NB4 (cell line): ENCODE data around the gene RERE.

ENCODE experiments used
- DNase-seq: peaks from one replicate; pipeline ENCODE4 v3.0.0; 2010; ENCODE audit warnings: low read depth
- H3K4me3 ChIP-seq: one replicate; pipeline ENCODE4 v1.5.1; 2011; ENCODE audit warnings: mild to moderate bottlenecking, low read depth, low read length, moderate library complexity
- MYC ChIP-seq: IDR thresholded peaks from 2 replicates; pipeline ENCODE4 v1.6.1; 2011; ENCODE audit warnings: low read depth, low read length
- POLR2A ChIP-seq: IDR thresholded peaks from 2 replicates; pipeline ENCODE4 v1.6.1; 2011; ENCODE audit warnings: mild to moderate bottlenecking; ENCODE audit not compliant: insufficient read length; ENCODE audit errors: extremely low read depth
- TF ChIP-seq, protein P1 (sequence below): IDR thresholded peaks from 2 replicates; pipeline ENCODE4 v1.6.1; 2011; ENCODE audit warnings: low read depth, low read length
- TF ChIP-seq, protein P2 (sequence below): IDR thresholded peaks from one replicate; pipeline ENCODE4 v1.5.1; 2012; ENCODE audit warnings: low read depth, low read length

RERE gene

DNA sequence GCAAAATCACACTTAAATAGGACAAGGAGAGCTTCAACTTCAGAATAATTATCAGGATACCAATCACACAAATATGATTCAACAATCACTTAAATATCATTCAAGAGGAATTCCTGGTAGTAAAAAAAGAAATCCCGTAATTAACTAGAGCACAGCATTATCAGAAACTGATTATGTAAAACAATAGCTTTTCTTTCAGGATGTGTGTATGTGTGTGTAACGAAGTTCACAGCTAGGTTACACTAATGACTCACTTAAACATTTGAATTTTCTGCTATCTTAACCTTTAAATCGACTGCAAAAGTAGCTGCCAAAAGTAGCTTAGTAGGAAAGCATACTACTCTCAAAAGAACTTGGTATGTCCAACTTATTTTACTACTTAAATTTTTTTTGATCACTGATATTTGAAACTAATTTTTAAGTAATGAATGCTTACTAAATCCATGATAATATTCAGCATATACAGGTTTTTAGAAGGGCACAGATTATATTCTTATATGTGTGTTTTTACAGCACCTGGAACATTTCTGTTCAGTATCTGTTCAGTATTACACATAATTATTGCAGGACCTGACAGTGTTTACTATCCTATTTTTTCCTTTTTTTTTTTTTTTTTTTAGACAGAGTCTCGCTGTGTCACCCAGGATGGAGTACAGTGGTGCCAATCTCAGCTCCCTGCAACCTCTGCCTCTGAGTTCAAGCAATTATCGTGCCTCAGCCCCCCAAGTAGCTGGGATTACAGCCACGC lies 4.2 kb downstream of the RERE start:
- H3K4me3 ChIP-seq: no peak overlapping the region
- DNase-seq: no peak
- TF ChIP-seq, protein P1, sequence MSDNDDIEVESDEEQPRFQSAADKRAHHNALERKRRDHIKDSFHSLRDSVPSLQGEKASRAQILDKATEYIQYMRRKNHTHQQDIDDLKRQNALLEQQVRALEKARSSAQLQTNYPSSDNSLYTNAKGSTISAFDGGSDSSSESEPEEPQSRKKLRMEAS: no peak
- TF ChIP-seq POLR2A (no peak), MYC (no peak)
- TF ChIP-seq, protein P2, sequence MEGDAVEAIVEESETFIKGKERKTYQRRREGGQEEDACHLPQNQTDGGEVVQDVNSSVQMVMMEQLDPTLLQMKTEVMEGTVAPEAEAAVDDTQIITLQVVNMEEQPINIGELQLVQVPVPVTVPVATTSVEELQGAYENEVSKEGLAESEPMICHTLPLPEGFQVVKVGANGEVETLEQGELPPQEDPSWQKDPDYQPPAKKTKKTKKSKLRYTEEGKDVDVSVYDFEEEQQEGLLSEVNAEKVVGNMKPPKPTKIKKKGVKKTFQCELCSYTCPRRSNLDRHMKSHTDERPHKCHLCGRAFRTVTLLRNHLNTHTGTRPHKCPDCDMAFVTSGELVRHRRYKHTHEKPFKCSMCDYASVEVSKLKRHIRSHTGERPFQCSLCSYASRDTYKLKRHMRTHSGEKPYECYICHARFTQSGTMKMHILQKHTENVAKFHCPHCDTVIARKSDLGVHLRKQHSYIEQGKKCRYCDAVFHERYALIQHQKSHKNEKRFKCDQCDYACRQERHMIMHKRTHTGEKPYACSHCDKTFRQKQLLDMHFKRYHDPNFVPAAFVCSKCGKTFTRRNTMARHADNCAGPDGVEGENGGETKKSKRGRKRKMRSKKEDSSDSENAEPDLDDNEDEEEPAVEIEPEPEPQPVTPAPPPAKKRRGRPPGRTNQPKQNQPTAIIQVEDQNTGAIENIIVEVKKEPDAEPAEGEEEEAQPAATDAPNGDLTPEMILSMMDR: no peak

DNA sequence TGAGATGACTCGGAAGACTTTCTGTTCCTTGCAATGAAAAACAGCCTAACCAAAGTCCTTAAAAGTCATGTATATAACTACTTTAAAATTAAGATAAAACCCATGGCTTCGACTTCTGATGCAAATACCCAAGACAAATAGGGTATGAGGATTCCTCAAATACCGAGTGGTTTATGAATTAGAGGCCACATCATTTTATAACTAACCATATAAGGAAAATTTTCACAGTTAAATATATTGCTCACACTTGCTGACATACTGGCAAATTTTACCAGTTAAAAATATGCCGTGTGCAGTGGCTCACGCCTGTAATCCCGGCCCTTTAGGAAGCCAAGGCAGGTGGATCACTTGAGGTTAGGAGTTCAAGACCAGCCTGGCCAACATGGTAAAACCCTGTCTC lies 5.4 kb downstream of the RERE start:
- TF ChIP-seq, protein P2: no peak
- TF ChIP-seq MYC (no peak), POLR2A (no peak)
- TF ChIP-seq, protein P1: no peak
- no peak overlapping the region for H3K4me3 ChIP-seq
- no peak for DNase-seq

DNA sequence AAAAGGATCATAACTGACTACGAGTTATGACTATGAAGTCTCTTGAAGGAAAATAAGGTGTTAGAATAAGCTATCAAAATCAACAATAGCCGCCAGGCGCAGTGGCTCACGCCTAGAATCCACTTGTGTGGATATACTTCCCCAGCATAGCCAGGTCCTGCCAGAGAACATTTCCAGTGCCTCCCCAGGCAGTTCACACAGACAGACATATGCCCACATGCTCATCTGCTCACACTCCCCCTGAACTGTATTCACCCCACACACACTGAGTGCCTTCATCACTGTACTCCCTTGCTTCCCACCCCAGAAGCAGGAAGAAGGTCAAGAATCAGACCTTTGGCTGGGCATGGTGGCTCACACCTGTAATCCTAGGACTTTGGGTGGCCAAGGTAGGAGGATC lies 6.5 kb downstream of the RERE start:
- TF ChIP-seq POLR2A (no peak), MYC (no peak)
- TF ChIP-seq, protein P2: no peak
- TF ChIP-seq, protein P1: no peak
- DNase-seq: no peak
- no peak overlapping the region for H3K4me3 ChIP-seq

DNA sequence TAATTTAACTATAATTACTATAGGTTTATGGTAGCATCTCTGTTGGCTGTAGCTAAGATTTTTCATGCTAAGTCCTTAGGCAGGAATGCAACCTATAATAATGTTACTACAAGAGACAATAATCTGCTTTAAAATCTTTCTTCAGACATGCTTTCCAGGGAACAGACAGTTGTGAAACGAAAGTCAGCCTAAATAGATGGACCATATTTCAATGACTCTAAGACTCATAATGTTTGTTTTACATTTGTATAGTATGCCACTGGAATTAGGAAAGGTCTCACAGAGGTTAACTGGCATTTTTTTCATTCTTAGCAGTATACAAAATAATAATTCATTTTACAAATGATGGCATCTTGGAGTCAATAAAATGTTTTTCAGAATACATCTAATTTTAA lies 8.1 kb downstream of the RERE start:
- H3K4me3 ChIP-seq: no peak overlapping the region
- no peak for TF ChIP-seq POLR2A
- no peak for TF ChIP-seq MYC
- TF ChIP-seq, protein P1: no peak
- TF ChIP-seq, protein P2: no peak
- DNase-seq: no peak

DNA sequence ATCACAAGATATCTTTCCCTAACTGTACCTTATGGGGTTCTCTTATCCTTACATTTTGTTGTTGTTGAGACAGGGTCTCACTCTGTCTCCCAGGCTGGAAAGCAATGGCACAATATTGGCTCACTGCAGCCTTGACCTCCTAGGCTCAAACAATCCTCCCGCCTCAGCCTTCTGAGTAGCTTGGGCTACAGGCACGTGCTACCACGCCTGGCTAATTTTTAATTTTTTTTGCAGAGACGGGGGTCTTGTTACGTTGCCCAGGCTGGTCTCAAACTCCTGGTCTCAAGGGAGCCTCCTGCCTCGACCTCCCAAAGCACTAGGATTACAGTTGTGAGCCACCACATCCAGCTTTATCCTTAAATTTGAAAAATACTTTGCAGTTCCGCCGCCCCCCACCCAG lies 10.4 kb downstream of the RERE start:
- TF ChIP-seq POLR2A: no peak
- no peak for TF ChIP-seq MYC
- TF ChIP-seq, protein P2: no peak
- TF ChIP-seq, protein P1: no peak
- H3K4me3 ChIP-seq: no peak overlapping the region
- DNase-seq: no peak
